HG02642 (cell line): ENCODE measurements around the gene LARP1.
"Not testable (repeated sequence)": the region's sequence is repeated elsewhere in the genome, so short reads cannot be mapped to it uniquely, and the experiment has no call there.

Source experiments
- ATAC-seq: cut with Tn5 transposase; IDR thresholded peaks from one replicate; pipeline ENCODE4 v1.9.1; 2021; ENCODE audit warnings: mild to moderate bottlenecking; ENCODE audit not compliant: unreplicated experiment, poor library complexity

The LARP1 gene

GRCh38 chr5:154734370-154735248, 20.6 kb upstream of the LARP1 start:
- no peak for ATAC-seq

DNA sequence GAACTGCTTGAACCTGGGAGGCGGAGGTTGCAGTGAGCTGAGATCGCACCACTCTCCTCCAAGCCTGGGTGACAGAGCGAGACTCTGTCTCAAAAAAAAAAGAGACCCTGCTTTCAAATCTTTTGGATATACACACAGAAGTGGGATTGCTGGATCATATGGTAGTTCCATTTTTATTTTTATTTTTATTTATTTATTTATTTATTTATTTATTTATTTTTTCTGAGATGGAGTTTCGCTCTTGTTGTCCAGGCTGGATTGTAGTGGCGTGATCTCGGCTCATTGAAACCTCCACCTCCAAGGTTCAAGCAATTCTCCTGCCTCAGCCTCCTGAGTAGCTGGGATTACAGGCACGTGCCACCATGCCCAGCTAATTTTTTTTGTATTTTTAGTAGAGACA, 19.8 kb upstream of the LARP1 start:
- ATAC-seq: not testable (repeated sequence)

DNA sequence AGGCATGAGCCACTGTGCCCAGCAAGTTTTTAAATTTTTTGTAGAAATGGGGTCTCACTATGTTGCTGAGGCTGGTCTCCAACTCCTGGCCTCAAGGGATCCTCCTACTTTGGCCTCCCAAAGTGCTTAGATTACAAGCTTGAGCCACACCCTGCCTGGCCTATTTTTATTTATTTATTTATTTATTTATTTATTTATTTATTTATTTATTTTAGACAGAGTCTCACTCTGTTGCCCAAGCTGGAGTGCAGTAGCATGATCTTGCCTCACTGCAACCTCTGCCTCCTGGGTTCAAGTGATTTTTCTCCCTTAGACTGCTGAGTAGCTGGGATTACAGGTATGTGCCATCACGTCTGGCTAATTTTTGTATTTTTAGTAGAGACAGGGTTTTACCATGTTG, 18.8 kb upstream of the LARP1 start:
- not testable (repeated sequence) for ATAC-seq

DNA sequence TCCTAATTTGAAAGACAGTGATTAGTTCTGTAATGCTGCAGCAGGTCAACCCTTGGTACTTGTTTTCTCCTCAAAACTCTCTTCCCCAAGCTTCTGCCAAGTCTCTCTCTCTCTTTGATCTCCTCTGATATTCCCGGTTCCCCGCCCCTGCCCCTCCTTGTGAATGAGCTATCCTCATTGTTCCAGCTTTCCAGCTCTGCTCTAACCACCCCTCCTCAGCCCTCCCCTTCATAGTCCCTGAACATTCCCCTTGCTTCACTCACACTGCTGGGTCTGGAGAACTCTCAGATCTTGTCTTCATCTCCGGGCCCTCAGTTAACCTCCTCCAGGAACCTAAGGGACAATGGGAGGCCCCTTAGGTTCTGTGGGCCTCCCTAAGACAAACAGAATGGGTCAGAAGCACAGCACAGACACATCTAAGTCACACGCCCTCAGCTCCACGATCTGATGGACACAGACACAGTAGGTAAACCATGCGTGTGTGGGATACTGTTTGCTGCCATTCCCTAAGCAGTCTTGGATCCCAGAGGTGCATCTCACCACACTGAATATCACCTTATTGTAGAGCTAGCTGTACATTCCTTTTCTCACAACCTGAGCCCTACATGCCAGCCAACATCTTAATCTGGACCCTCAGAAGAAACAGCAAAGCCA, 17.4 kb upstream of the LARP1 start:
- ATAC-seq: no peak

- ATAC-seq: no peak
Observed at GRCh38 chr5:154740483-154740882, 14.7 kb upstream of the LARP1 start.

GRCh38 chr5:154740957-154741356, 14.2 kb upstream of the LARP1 start:
- ATAC-seq: no peak

GRCh38 chr5:154741415-154741814, 13.8 kb upstream of the LARP1 start:
- ATAC-seq: no peak

DNA sequence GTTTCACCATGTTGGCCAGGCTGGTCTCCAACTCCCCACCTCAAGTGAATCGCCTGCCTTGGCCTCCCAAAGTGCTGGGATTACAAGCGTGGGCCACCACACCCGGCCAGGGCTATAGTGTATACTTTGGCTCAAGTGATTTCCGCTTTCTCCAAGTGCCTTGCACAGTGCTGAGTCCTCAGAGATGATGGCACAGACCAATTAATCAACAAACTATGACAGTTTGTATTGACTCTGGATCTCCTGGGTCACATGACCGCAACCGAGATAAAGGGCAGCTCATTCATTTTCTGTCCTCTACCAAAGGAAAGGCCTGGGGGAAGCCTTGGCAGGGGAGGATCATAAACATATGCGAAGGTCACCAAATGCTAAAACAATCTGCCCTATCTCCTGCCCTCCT, 11.4 kb upstream of the LARP1 start:
- ATAC-seq: no peak

DNA sequence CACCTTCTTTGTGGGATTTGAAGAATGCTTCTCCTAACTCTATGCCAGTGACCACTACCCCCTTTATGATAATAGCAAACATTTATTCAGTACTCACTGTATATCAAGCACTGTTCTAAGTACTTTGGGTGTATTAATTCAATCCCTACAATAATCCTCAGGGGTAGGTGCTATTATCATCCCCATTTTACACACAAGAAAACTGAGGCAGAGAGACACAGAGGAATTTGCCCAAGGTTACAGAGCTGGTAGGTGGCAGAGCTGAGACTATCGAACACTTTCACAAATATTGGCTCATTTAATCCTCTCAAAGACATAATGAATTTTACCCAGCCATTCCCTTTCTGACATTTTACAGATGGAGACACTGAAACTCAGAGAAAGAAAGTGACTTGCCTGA, 9.8 kb upstream of the LARP1 start:
- no peak for ATAC-seq

- no peak for ATAC-seq
Observed at GRCh38 chr5:154749491-154749890, 5.7 kb upstream of the LARP1 start.

DNA sequence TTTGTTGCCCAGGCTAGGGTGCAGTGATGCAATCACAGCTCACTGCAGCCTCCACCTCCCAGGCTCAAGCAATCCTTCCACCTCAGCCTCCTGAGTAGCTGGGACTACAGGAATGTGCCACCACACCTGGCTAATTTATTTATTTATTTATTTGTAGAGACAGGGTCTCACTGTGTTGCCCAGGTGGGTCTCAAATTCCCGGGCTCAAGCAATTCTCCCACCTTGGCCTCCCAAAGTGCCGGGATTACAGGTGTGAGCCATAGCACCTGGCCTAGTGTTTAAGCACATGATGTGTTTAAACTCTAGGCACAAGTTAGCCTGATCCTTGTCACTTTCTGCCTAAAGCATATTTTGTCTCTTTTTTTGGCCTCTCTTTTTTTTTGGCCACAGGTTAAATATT, 4.5 kb upstream of the LARP1 start:
- ATAC-seq: not testable (repeated sequence)

- ATAC-seq: no peak
Observed at GRCh38 chr5:154751854-154752253, 3.3 kb upstream of the LARP1 start.

GRCh38 chr5:154753792-154754191, 1.4 kb upstream of the LARP1 start:
- no peak for ATAC-seq

GRCh38 chr5:154754460-154755360, 467 bp upstream of the LARP1 start:
- peak; percentile 89 for ATAC-seq

GRCh38 chr5:154756009-154756867, 1.1 kb downstream of the LARP1 start:
- no peak for ATAC-seq

DNA sequence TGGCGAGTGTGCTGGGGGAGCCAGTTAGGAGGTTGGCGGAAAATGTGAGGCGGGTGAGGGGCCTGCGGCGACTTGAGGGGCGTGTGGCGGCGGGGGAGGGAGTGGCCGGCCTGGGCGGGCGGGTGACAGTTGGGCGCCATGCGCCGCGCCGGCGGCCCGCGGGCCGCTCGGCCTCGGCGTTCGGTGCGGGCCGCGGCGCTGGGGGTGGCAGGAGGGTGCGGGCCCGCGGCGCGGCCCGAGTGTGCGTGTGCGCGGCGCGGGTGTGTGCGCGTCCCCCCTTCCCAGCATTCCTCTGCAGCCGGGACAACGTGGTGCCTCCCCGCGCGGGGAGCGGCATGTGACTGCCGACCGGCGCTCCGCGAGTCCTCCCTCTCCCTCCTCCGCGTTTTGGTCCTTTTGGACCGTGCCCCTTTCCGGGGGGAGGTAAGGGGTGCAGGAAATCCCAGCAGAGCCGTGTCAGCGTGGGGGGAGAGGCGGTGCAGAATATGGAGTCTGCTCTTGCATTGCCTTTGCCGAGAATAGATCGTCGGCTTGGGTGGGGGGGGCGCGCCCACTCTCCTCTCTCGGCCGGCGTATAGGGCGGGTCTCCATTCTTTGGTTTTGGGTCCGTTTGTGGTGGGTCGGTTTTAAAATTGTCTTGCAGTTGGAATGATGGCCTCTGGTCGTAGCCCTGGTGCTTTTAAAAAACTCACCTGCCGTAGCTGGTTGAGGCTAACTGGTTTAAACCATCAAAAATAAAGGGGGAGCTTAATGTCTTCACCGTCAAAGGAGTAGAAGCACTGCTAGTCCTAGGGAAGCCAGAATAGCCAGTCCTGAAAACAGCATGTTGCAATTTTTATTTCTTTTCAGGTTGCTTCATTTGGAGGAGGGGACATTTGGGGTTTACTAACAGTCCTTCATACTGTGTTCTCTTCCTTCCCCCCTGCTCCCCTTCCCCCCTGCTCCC, 2.0 kb downstream of the LARP1 start:
- no peak for ATAC-seq

DNA sequence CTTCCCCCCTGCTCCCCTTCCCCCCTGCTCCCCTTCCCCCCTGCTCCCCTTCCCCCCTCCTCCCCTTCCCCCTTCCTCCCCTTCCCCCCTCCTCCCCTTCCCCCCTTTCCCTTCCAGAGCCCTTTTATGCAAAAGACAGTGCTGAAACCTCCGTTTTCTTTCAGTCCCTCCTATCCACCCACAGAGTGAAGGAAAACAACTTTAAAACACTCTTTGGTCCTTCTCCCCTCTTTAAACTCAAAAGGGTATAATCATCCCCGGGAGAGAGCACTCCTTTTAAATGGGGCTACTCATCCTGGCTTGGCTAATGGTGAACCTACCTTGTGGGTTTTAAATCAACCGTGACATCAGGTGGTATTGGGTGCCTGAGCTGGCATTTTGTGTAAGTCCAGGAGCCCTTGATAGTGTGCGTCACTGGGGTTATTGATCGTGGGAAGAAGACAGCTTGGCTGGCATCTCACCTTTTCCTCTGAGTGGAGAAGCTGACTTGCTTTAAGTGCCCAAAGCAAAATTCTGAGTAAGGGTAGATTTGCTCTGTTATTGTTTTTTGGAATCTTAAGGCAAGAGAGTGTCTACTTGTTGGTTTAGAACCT, 2.7 kb downstream of the LARP1 start:
- no peak for ATAC-seq

DNA sequence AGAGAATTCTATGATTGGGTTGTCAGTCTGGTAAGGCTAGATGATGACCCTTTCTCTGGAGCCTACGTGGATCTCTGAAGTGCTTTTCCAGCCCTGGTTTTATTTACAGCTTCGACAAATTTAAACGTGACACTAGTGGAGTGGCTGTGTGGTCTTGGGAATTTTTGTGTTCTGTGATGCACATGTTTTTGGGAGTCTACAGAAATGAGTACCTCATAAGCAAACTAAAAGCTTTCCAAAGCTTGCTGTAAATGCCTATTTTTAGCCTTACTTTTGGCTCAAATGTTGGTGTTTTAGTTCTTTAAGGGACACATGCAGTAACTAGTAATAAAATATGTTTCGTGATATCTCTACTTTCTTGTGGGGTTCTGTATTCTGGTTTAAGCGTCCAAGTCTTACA, 3.3 kb downstream of the LARP1 start:
- ATAC-seq: no peak
